Calu3 (cell line): ENCODE measurements around the gene ATP13A1. TPM values are rescaled to one million over a fixed set of nuclear protein-coding genes. Genes with fewer than 3 reads are reported as not detected.
"Not testable (repeated sequence)": the region's sequence is repeated elsewhere in the genome, so short reads cannot be mapped to it uniquely, and the experiment has no call there.

Experiments used
- BruUV-seq: library from RNA; stranded (reverse); fragments of 400-500 nt; replicated peaks from 2 replicates; lab custom pipeline; 2021; lab: Mats Ljungman, UMichigan
- CTCF ChIA-PET: fragments of 300-600 bp; sonication (Branson Sonifier 250); formaldehyde crosslinking; loops from one replicate; lab custom pipeline; 2022; ENCODE audit warnings: antibody characterized with exemption; lab: Charles Lee
- DNase-seq: peaks from one replicate; pipeline ENCODE4 v3.0.0; 2022
- H3K27ac Mint-ChIP-seq: one replicate; pipeline ENCODE4 v1.8.0; 2022; ENCODE audit warnings: mixed read lengths; ENCODE audit not compliant: unreplicated experiment
- H3K27me3 Mint-ChIP-seq: one replicate; pipeline ENCODE4 v1.8.0; 2022; ENCODE audit warnings: mixed read lengths; ENCODE audit not compliant: unreplicated experiment
- H3K36me3 Mint-ChIP-seq: one replicate; pipeline ENCODE4 v1.8.0; 2022; ENCODE audit warnings: mild to moderate bottlenecking, moderate library complexity, mixed read lengths; ENCODE audit not compliant: insufficient read depth, unreplicated experiment
- H3K4me1 Mint-ChIP-seq: one replicate; pipeline ENCODE4 v1.8.0; 2022; ENCODE audit warnings: mild to moderate bottlenecking, low read depth, mixed read lengths; ENCODE audit not compliant: unreplicated experiment
- H3K4me3 Mint-ChIP-seq: one replicate; pipeline ENCODE4 v1.8.0; 2022; ENCODE audit warnings: mild to moderate bottlenecking, low read depth, moderate library complexity, mixed read lengths; ENCODE audit not compliant: unreplicated experiment
- H3K9me3 Mint-ChIP-seq: one replicate; pipeline ENCODE4 v1.8.0; 2022; ENCODE audit warnings: low read depth, mixed read lengths; ENCODE audit not compliant: unreplicated experiment
- CTCF ChIP-seq: fragments of 200-600 bp; IDR thresholded peaks from one replicate; pipeline ENCODE4 v1.8.0; 2022; ENCODE audit warnings: antibody characterized with exemption; ENCODE audit not compliant: unreplicated experiment
- intact Hi-C: fragments of 100-400 bp; cut with micrococcal nuclease; formaldehyde crosslinking; loops from one replicate; pipeline ENCODE4 v1.10.0; 2022; ENCODE audit not compliant: unreplicated experiment
- total RNA-seq: library from RNA; stranded (reverse); gene quantifications from 2 replicates; pipeline ENCODE4 v1.2.3, GENCODE V29; 2022

ATP13A1 gene
- total RNA-seq, 1 experiment from 2014 or later, result 65.4 TPM

GRCh38 chr19:19602713-19603324, 60.7 kb downstream of the ATP13A1 start:
- no peak for DNase-seq
- peaks cover 15% of the 10 kb centered on the region for H3K36me3 Mint-ChIP-seq

GRCh38 chr19:19602136-19602712, 61.3 kb downstream of the ATP13A1 start:
- BruUV-seq, result no TSS peak
- no peaks in the 10 kb centered on the region for H3K27me3 Mint-ChIP-seq
- no peaks in the 10 kb centered on the region for H3K9me3 Mint-ChIP-seq
- no peak for DNase-seq
- intact Hi-C loops, result loop anchor here (10.0 kb wide), 1 partner anchor 47 kb away; no protein-coding TSS in a partner anchor
- no peak for TF ChIP-seq CTCF
- H3K27ac Mint-ChIP-seq, result peak overlapping the region; percentile 72
- peaks cover 29% of the 10 kb centered on the region for H3K4me1 Mint-ChIP-seq
- peaks cover 15% of the 10 kb centered on the region for H3K36me3 Mint-ChIP-seq
- CTCF ChIA-PET, result interaction anchor here (0.5 kb wide), 1 partner anchor 10 kb away, joined by 4 read pairs; no protein-coding TSS in a partner anchor
- no peak overlapping the region for H3K4me3 Mint-ChIP-seq

More at GRCh38 chr19:19602713-19603324, 60.7 kb downstream of the ATP13A1 start:
- BruUV-seq, result no TSS peak
- intact Hi-C loops, result loop anchor here (10.0 kb wide), 1 partner anchor 48 kb away; no protein-coding TSS in a partner anchor
- no peaks in the 10 kb centered on the region for H3K27me3 Mint-ChIP-seq
- H3K4me3 Mint-ChIP-seq, result no peak overlapping the region
- CTCF ChIA-PET, result interaction anchor here (0.5 kb wide), 1 partner anchor 9 kb away, joined by 4 read pairs; no protein-coding TSS in a partner anchor
- no peak overlapping the region for H3K27ac Mint-ChIP-seq
- H3K9me3 Mint-ChIP-seq, result no peaks in the 10 kb centered on the region
- peaks cover 29% of the 10 kb centered on the region for H3K4me1 Mint-ChIP-seq
- TF ChIP-seq CTCF, result no peak

- no peak overlapping the region for H3K4me3 Mint-ChIP-seq
Observed at GRCh38 chr19:19600793-19601330, 62.6 kb downstream of the ATP13A1 start.

GRCh38 chr19:19598728-19599451, 64.6 kb downstream of the ATP13A1 start:
- CTCF ChIA-PET, H3K27me3 Mint-ChIP-seq, intact Hi-C loops, H3K27ac Mint-ChIP-seq, H3K4me3 Mint-ChIP-seq, H3K36me3 Mint-ChIP-seq, DNase-seq, H3K9me3 Mint-ChIP-seq, BruUV-seq: not testable (repeated sequence)
- H3K4me1 Mint-ChIP-seq, result peaks cover 32% of the 10 kb centered on the region

More at GRCh38 chr19:19600793-19601330, 62.6 kb downstream of the ATP13A1 start:
- DNase-seq, result no peak
- CTCF ChIA-PET, result no interaction called here
- intact Hi-C loops, result loop anchor here (10.0 kb wide), 1 partner anchor 46 kb away; no protein-coding TSS in a partner anchor
- peaks cover 24% of the 10 kb centered on the region for H3K4me1 Mint-ChIP-seq
- H3K27me3 Mint-ChIP-seq, result no peaks in the 10 kb centered on the region
- no peak for TF ChIP-seq CTCF
- H3K9me3 Mint-ChIP-seq, result no peaks in the 10 kb centered on the region
- no TSS peak for BruUV-seq
- H3K27ac Mint-ChIP-seq, result no peak overlapping the region
- peaks cover 9% of the 10 kb centered on the region for H3K36me3 Mint-ChIP-seq
